ENCODE measurements around the gene PEPD. TPM values are rescaled to one million over a fixed set of nuclear protein-coding genes. Genes with fewer than 3 reads are reported as not detected.

PEPD gene
- total RNA-seq, 1 experiment from 2014 or later, result 116 TPM

DNA sequence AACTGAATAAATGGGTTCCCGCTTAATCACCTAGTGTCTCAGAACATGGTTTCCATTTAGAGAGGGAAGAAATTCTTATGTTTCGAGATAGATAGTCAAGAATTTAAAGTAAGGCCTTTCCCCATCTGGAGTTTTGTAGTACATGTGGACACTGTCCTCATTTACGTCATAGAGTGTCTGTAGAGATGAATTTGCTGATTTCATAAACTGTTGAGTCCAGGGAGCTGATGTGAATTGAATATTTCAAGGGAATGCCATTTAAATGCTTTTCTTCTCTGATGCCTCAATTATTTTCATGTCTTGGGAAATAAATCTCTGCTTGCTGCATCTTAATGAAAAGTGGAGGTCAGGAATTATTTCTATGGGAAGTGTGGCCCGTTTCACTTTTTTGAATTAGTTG lies 138.6 kb downstream of the PEPD start:
- CTCF ChIA-PET, result interaction anchor here (1.4 kb wide), 1 partner anchor 21 kb away, joined by 5 read pairs; no protein-coding TSS in a partner anchor
- no peak for DNase-seq
- Histone ChIP-seq H3K4me1 (peaks cover 12% of the 10 kb centered on the region; the same call in 1 of the 2 replicates), H3K4me3 (ENCODE audit: low read depth, low read length) (no peak overlapping the region), H3K27me3 (replicated peaks; ENCODE audit: control insufficient read depth, insufficient read depth, low read length) (no peaks in the 10 kb centered on the region), H3K36me3 (ENCODE audit: control insufficient read depth, insufficient read depth, low read length) (peaks cover 10% of the 10 kb centered on the region), H3K9me3 (0 out of 2 replicates have a peak, but pooled peaks cover 3% of the 10 kb centered on the region)
- intact Hi-C loops (cut with micrococcal nuclease; ENCODE audit: unreplicated experiment), result no loop called here
- BruUV-seq (replicated peaks), result no TSS peak
- no peaks in the 10 kb centered on the region for H3K27me3 Mint-ChIP-seq (ENCODE audit: insufficient read depth, unreplicated experiment)
- H3K9me3 Mint-ChIP-seq (ENCODE audit: unreplicated experiment), result no peaks in the 10 kb centered on the region
- H3K36me3 Mint-ChIP-seq (ENCODE audit: insufficient read depth, unreplicated experiment), result peaks cover 83% of the 10 kb centered on the region
- peaks cover 25% of the 10 kb centered on the region for H3K4me1 Mint-ChIP-seq (ENCODE audit: low read depth, unreplicated experiment)
- H3K27ac Mint-ChIP-seq (ENCODE audit: unreplicated experiment), result no peak overlapping the region
- POLR2A ChIA-PET, result no interaction called here
- no peak overlapping the region for H3K4me3 Mint-ChIP-seq (ENCODE audit: unreplicated experiment)
- TF ChIP-seq, protein P1, sequence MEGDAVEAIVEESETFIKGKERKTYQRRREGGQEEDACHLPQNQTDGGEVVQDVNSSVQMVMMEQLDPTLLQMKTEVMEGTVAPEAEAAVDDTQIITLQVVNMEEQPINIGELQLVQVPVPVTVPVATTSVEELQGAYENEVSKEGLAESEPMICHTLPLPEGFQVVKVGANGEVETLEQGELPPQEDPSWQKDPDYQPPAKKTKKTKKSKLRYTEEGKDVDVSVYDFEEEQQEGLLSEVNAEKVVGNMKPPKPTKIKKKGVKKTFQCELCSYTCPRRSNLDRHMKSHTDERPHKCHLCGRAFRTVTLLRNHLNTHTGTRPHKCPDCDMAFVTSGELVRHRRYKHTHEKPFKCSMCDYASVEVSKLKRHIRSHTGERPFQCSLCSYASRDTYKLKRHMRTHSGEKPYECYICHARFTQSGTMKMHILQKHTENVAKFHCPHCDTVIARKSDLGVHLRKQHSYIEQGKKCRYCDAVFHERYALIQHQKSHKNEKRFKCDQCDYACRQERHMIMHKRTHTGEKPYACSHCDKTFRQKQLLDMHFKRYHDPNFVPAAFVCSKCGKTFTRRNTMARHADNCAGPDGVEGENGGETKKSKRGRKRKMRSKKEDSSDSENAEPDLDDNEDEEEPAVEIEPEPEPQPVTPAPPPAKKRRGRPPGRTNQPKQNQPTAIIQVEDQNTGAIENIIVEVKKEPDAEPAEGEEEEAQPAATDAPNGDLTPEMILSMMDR (IDR thresholded peaks at IDR 0.05; ENCODE audit: insufficient read depth in 1 of 2, low read depth in 1 of 2, low read length in 1 of 2, severe bottlenecking in 1 of 2, unreplicated experiment in 1 of 2), result no peak

DNA sequence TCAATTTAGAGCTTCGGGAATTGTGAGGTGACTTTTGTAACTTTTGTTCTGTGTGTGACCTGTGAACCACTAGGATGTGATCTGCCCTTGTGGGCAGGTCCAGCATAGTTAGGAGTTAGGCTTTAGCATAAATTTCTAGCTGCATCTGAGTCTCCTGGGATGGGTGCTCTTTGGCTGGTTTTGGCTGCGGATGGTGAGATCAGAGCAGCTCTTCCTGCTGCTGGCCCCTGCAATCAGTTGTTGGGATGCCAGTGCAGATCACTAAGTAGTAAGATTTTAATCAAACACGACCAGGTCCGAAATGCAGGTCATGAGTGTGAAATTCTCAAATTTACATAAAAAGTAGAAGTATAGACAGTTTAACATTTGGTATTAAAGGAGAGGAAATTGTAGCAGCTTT lies 139.6 kb downstream of the PEPD start:
- CTCF ChIA-PET, result interaction anchor here (0.9 kb wide), 1 partner anchor 15 kb away, joined by 3 read pairs; no protein-coding TSS in a partner anchor
- TF ChIP-seq, protein P1 (IDR thresholded peaks at IDR 0.05; ENCODE audit: insufficient read depth in 1 of 2, low read depth in 1 of 2, low read length in 1 of 2, severe bottlenecking in 1 of 2, unreplicated experiment in 1 of 2), result no peak
- peaks cover 34% of the 10 kb centered on the region for H3K4me1 Mint-ChIP-seq (ENCODE audit: low read depth, unreplicated experiment)

DNA sequence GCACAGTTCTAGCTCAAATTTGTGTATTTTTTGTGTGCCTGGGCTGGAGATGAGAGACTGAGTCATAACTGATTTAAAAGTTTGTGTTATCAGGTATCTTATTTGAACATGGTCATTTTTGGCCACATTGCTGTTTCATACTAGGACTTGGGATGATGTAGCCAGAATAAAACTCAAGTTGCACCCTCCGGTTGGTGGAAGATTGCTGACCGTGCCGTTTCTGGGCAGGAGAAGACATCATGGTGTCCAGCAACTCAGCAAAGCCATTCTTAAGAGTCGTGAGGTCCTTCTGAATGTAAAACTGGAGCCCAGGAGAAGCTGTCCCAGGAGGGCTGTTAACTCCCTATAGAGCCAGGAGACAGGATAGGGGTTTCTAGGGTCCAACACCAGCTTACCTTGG lies 140.5 kb downstream of the PEPD start:
- no peaks in the 10 kb centered on the region for H3K9me3 Mint-ChIP-seq (ENCODE audit: unreplicated experiment)
- no peak overlapping the region for H3K4me3 Mint-ChIP-seq (ENCODE audit: unreplicated experiment)

More for the DNA sequence above, 139.6 kb downstream of the PEPD start:
- no TSS peak for BruUV-seq (replicated peaks)
- Histone ChIP-seq H3K9me3 (0 out of 2 replicates have a peak, but pooled peaks cover 3% of the 10 kb centered on the region), H3K4me1 (peaks cover 14% of the 10 kb centered on the region), H3K4me3 (ENCODE audit: low read depth, low read length) (no peak overlapping the region), H3K36me3 (ENCODE audit: control insufficient read depth, insufficient read depth, low read length) (peaks cover 8% of the 10 kb centered on the region), H3K27me3 (replicated peaks; ENCODE audit: control insufficient read depth, insufficient read depth, low read length) (no peaks in the 10 kb centered on the region)
- peaks cover 85% of the 10 kb centered on the region for H3K36me3 Mint-ChIP-seq (ENCODE audit: insufficient read depth, unreplicated experiment)
- no peak overlapping the region for H3K4me3 Mint-ChIP-seq (ENCODE audit: unreplicated experiment)
- intact Hi-C loops (cut with micrococcal nuclease; ENCODE audit: unreplicated experiment), result no loop called here
- H3K27me3 Mint-ChIP-seq (ENCODE audit: insufficient read depth, unreplicated experiment), result no peaks in the 10 kb centered on the region
- POLR2A ChIA-PET, result interaction anchor here (0.7 to 1.1 kb wide), 2 partner anchors 9 to 22 kb away, joined by 3 read pairs; no protein-coding TSS in a partner anchor
- no peak for DNase-seq
- no peaks in the 10 kb centered on the region for H3K9me3 Mint-ChIP-seq (ENCODE audit: unreplicated experiment)
- H3K27ac Mint-ChIP-seq (ENCODE audit: unreplicated experiment), result no peak overlapping the region

More for the DNA sequence above, 140.5 kb downstream of the PEPD start:
- Mint-ChIP-seq H3K36me3 (ENCODE audit: insufficient read depth, unreplicated experiment) (peaks cover 85% of the 10 kb centered on the region), H3K27ac (ENCODE audit: unreplicated experiment) (no peak overlapping the region), H3K4me1 (ENCODE audit: low read depth, unreplicated experiment) (peaks cover 41% of the 10 kb centered on the region), H3K27me3 (ENCODE audit: insufficient read depth, unreplicated experiment) (no peaks in the 10 kb centered on the region)
- intact Hi-C loops (cut with micrococcal nuclease; ENCODE audit: unreplicated experiment), result no loop called here
- TF ChIP-seq, protein P1 (IDR thresholded peaks at IDR 0.05; ENCODE audit: insufficient read depth in 1 of 2, low read depth in 1 of 2, low read length in 1 of 2, severe bottlenecking in 1 of 2, unreplicated experiment in 1 of 2), result no peak
- Histone ChIP-seq H3K36me3 (ENCODE audit: control insufficient read depth, insufficient read depth, low read length) (peaks cover 8% of the 10 kb centered on the region), H3K4me1 (peaks cover 23% of the 10 kb centered on the region), H3K9me3 (0 out of 2 replicates have a peak, but pooled peaks cover 3% of the 10 kb centered on the region), H3K27me3 (replicated peaks; ENCODE audit: control insufficient read depth, insufficient read depth, low read length) (no peaks in the 10 kb centered on the region), H3K4me3 (ENCODE audit: low read depth, low read length) (no peak overlapping the region)
- ChIA-PET POLR2A (interaction anchor here (1.1 kb wide), 1 partner anchor 23 kb away, joined by 3 read pairs; no protein-coding TSS in a partner anchor), CTCF (no interaction called here)
- no TSS peak for BruUV-seq (replicated peaks)
- DNase-seq, result peak in 1 of 2 experiments; percentile 8
